H9 (cell line): ENCODE results near the gene TSPAN18. TPM values are rescaled to one million over a fixed set of nuclear protein-coding genes. Genes with fewer than 3 reads are reported as not detected.

Source experiments
- DNase-seq: peaks from one replicate; pipeline ENCODE4 v3.0.0-alpha.2; 2017
- H2AFZ ChIP-seq: one replicate; pipeline ENCODE4 v1.6.1; 2013; ENCODE audit warnings: mild to moderate bottlenecking, low read length, control low read depth, moderate library complexity
- H2AK5ac ChIP-seq: 2 replicates; pipeline ENCODE4 v1.6.1; 2013; ENCODE audit warnings: low read length, control low read depth, mixed read lengths; ENCODE audit not compliant: insufficient read length
- H2BK120ac ChIP-seq: one replicate; pipeline ENCODE4 v1.6.1; 2013; ENCODE audit warnings: low read depth, mild to moderate bottlenecking, low read length, control low read depth, inconsistent platforms; ENCODE audit not compliant: poor library complexity, severe bottlenecking
- H2BK12ac ChIP-seq: 2 replicates; pipeline ENCODE4 v1.6.1; 2013; ENCODE audit warnings: low read length, control low read depth, mixed read lengths, low read depth; ENCODE audit not compliant: insufficient read length
- H2BK15ac ChIP-seq: 2 replicates; pipeline ENCODE4 v1.6.1; 2013; ENCODE audit warnings: low read depth, low read length, control low read depth
- H2BK20ac ChIP-seq: one replicate; pipeline ENCODE4 v1.6.1; 2013; ENCODE audit warnings: low read depth, mild to moderate bottlenecking, low read length, control low read depth, inconsistent platforms; ENCODE audit not compliant: poor library complexity, severe bottlenecking
- H2BK5ac ChIP-seq: 2 replicates; pipeline ENCODE4 v1.6.1; 2013; ENCODE audit warnings: low read length, control low read depth, mixed read lengths; ENCODE audit not compliant: insufficient read length
- H3K14ac ChIP-seq: 2 replicates; pipeline ENCODE4 v1.6.1; 2013; ENCODE audit warnings: low read length, control low read depth; ENCODE audit not compliant: insufficient read depth
- H3K18ac ChIP-seq: 2 replicates; pipeline ENCODE4 v1.6.1; 2013; ENCODE audit warnings: low read depth, mild to moderate bottlenecking, mixed read lengths, low read length, control low read depth; ENCODE audit not compliant: insufficient read length
- H3K23ac ChIP-seq: 2 replicates; pipeline ENCODE4 v1.6.1; 2013; ENCODE audit warnings: low read length, control low read depth, mixed read lengths, low read depth; ENCODE audit not compliant: insufficient read length
- H3K23me2 ChIP-seq: 2 replicates; pipeline ENCODE4 v1.6.1; 2013; ENCODE audit warnings: low read depth, mild to moderate bottlenecking, mixed read lengths, low read length, control low read depth; ENCODE audit not compliant: insufficient read length, poor library complexity, severe bottlenecking
- H3K27ac ChIP-seq: 2 replicates; pipeline ENCODE4 v1.5.1; 2013; ENCODE audit warnings: low read length, control low read depth, mixed read lengths, low read depth; ENCODE audit not compliant: insufficient read length
- H3K27me3 ChIP-seq: 2 replicates; pipeline ENCODE4 v1.6.1; 2013; ENCODE audit warnings: low read length, control low read depth, inconsistent platforms; ENCODE audit not compliant: insufficient read depth
- H3K4ac ChIP-seq: 2 replicates; pipeline ENCODE4 v1.6.1; 2013; ENCODE audit warnings: low read depth, mild to moderate bottlenecking, control low read depth, inconsistent platforms, low read length, moderate library complexity
- H3K4me1 ChIP-seq: 2 replicates; pipeline ENCODE4 v1.6.1; 2013; ENCODE audit warnings: low read length, control low read depth, inconsistent platforms; ENCODE audit not compliant: insufficient read depth
- H3K4me2 ChIP-seq: 2 replicates; pipeline ENCODE4 v1.6.1; 2013; ENCODE audit warnings: low read length, control low read depth, mixed read lengths; ENCODE audit not compliant: insufficient read length, insufficient read depth
- H3K56ac ChIP-seq: 2 replicates; pipeline ENCODE4 v1.6.1; 2013; ENCODE audit warnings: low read depth, mild to moderate bottlenecking, mixed read lengths, low read length, control low read depth; ENCODE audit not compliant: insufficient read length
- H3K79me1 ChIP-seq: 2 replicates; pipeline ENCODE4 v1.6.1; 2013; ENCODE audit warnings: low read depth, mild to moderate bottlenecking, moderate library complexity, low read length, control low read depth, inconsistent platforms; ENCODE audit not compliant: insufficient read depth, poor library complexity, severe bottlenecking
- H3K79me2 ChIP-seq: 2 replicates; pipeline ENCODE4 v1.6.1; 2013; ENCODE audit warnings: low read length, control low read depth, inconsistent platforms; ENCODE audit not compliant: insufficient read depth
- H3K9ac ChIP-seq: 2 replicates; pipeline ENCODE4 v1.6.1; 2013; ENCODE audit warnings: low read length, control low read depth, mixed read lengths; ENCODE audit not compliant: insufficient read length; ENCODE audit errors: extremely low read depth
- H3K9me3 ChIP-seq: one replicate; pipeline ENCODE4 v1.6.1; 2013; ENCODE audit warnings: low read depth, low read length, inconsistent platforms; ENCODE audit not compliant: control insufficient read depth
- H3T11ph ChIP-seq: one replicate; pipeline ENCODE4 v1.6.1; 2013; ENCODE audit warnings: mild to moderate bottlenecking, low read length, control low read depth, inconsistent platforms
- H4K20me1 ChIP-seq: one replicate; pipeline ENCODE4 v1.6.1; 2013; ENCODE audit not compliant: control insufficient read depth, insufficient read length, insufficient read depth
- H4K5ac ChIP-seq: 2 replicates; pipeline ENCODE4 v1.6.1; 2013; ENCODE audit warnings: low read depth, mild to moderate bottlenecking, mixed read lengths, low read length, control low read depth; ENCODE audit not compliant: insufficient read length
- H4K8ac ChIP-seq: replicated peaks from 2 replicates; pipeline ENCODE4 v1.6.1; 2013; ENCODE audit warnings: low read length, control low read depth, mixed read lengths, low read depth; ENCODE audit not compliant: insufficient read length
- H4K91ac ChIP-seq: 2 replicates; pipeline ENCODE4 v1.6.1; 2013; ENCODE audit warnings: low read depth, mild to moderate bottlenecking, moderate library complexity, mixed read lengths, low read length, control low read depth; ENCODE audit not compliant: insufficient read length
- H3K27ac Mint-ChIP-seq, 3 experiments: 2 replicates in 2 of 3; 3 replicates in 1 of 3; pipeline ENCODE4 v1.8.0; 2020 to 2021; ENCODE audit warnings: mixed read lengths in 3 of 3, mild to moderate bottlenecking in 1 of 3, moderate library complexity in 1 of 3
- H3K27me3 Mint-ChIP-seq: 2 replicates; pipeline ENCODE4 v1.8.0; 2021; ENCODE audit warnings: low read depth, mild to moderate bottlenecking, moderate library complexity, mixed read lengths
- H3K36me3 Mint-ChIP-seq, 3 experiments: 2 replicates in 2 of 3; 3 replicates in 1 of 3; pipeline ENCODE4 v1.8.0; 2020 to 2021; ENCODE audit warnings: low read depth in 3 of 3, mixed read lengths in 3 of 3; ENCODE audit not compliant: insufficient read depth in 1 of 3
- H3K4me1 Mint-ChIP-seq, 2 experiments: 2 replicates each; pipeline ENCODE4 v1.8.0; 2020; ENCODE audit warnings: mixed read lengths in 2 of 2
- H3K4me3 Mint-ChIP-seq, 2 experiments: 2 replicates in 1 of 2; 3 replicates in 1 of 2; pipeline ENCODE4 v1.8.0; 2020 to 2021; ENCODE audit warnings: mild to moderate bottlenecking in 2 of 2, mixed read lengths in 2 of 2, moderate library complexity in 1 of 2
- H3K9me3 Mint-ChIP-seq, 2 experiments: 2 replicates in 1 of 2; 3 replicates in 1 of 2; pipeline ENCODE4 v1.8.0; 2020; ENCODE audit warnings: mild to moderate bottlenecking in 2 of 2, mixed read lengths in 2 of 2, moderate library complexity in 1 of 2
- WGBS: extraction: QIAGEN DNeasy Blood & Tissue Kit; methylation state at CpG from one replicate; pipeline ENCODE4 v1.1.7; 2013; ENCODE audit warnings: missing lambda C conversion rate, low lambda C conversion rate, mixed read lengths; ENCODE audit not compliant: insufficient read length; ENCODE audit errors: extremely low coverage; 5-methylcytosine and 5-hydroxymethylcytosine counted together
- total RNA-seq: library from RNA; stranded (reverse); gene quantifications from 2 replicates; pipeline ENCODE4 v1.2.1, GENCODE V29; 2021
- TF ChIP-seq, protein P1 (sequence below): fragments of 200-600 bp; sonication (generic); conservative IDR thresholded peaks from 3 replicates; pipeline ENCODE4 v1.8.0; 2021; ENCODE audit warnings: antibody characterized with exemption, mild to moderate bottlenecking

The TSPAN18 gene
- total RNA-seq, 1 experiment from 2014 or later, result 25.3 TPM

DNA sequence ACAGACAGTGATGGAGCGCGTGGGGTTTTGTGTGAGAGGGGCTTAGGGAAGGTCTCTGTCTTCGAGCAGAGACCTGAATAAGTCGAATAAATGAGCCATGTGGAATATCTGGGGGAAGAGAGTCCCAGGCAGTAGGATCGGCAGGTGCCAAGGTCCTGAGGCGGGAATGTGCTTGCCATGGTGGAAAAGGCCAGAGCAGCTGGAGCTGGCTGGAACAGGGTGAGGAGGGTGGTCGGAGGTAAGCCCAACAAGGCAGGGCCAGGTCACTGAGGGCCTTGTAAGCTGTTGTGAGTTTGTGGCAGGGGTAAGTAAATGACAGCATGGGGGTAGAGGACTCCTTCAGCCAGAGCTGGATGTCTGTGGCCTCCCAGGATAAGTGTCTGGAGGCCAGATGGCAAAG, 152.7 kb downstream of the TSPAN18 start:
- Histone ChIP-seq H3K27me3 (no peaks in the 10 kb centered on the region; the same call in 1 of the 2 replicates), H4K5ac (no peak overlapping the region), H3K23ac (no peak overlapping the region), H2BK20ac (no peak overlapping the region), H2BK5ac (no peak overlapping the region), H4K20me1 (no peaks in the 10 kb centered on the region), H3K18ac (no peak overlapping the region), H2BK120ac (no peak overlapping the region), H4K91ac (no peak overlapping the region), H3T11ph (no peak overlapping the region), H3K4ac (no peak overlapping the region), H3K4me1 (peaks cover 3% of the 10 kb centered on the region; the same call in 1 of the 2 replicates), H2AK5ac (no peak overlapping the region), H3K4me2 (no peak overlapping the region), H2BK15ac (no peak overlapping the region), H2BK12ac (no peak overlapping the region), H3K23me2 (no peaks in the 10 kb centered on the region), H3K27ac (no peak overlapping the region), H2AFZ (no peak overlapping the region), H3K14ac (no peak overlapping the region), H3K56ac (no peak overlapping the region), H3K9ac (no peak overlapping the region), H3K9me3 (no peaks in the 10 kb centered on the region), H3K79me1 (no peaks in the 10 kb centered on the region), H3K79me2 (no peaks in the 10 kb centered on the region), H4K8ac (no peak overlapping the region)
- no peak overlapping the region for H3K27ac Mint-ChIP-seq
- WGBS, result no CpG with 5 or more reads among the region's 7 CpGs
- H3K36me3 Mint-ChIP-seq, result no peaks in the 10 kb centered on the region
- no peak for DNase-seq
- no peaks in the 10 kb centered on the region for H3K9me3 Mint-ChIP-seq
- TF ChIP-seq, protein P1, sequence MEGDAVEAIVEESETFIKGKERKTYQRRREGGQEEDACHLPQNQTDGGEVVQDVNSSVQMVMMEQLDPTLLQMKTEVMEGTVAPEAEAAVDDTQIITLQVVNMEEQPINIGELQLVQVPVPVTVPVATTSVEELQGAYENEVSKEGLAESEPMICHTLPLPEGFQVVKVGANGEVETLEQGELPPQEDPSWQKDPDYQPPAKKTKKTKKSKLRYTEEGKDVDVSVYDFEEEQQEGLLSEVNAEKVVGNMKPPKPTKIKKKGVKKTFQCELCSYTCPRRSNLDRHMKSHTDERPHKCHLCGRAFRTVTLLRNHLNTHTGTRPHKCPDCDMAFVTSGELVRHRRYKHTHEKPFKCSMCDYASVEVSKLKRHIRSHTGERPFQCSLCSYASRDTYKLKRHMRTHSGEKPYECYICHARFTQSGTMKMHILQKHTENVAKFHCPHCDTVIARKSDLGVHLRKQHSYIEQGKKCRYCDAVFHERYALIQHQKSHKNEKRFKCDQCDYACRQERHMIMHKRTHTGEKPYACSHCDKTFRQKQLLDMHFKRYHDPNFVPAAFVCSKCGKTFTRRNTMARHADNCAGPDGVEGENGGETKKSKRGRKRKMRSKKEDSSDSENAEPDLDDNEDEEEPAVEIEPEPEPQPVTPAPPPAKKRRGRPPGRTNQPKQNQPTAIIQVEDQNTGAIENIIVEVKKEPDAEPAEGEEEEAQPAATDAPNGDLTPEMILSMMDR, result no peak
- peaks cover 7 to 8% of the 10 kb centered on the region in 2 experiments for H3K4me1 Mint-ChIP-seq
- peaks cover 21% of the 10 kb centered on the region for H3K27me3 Mint-ChIP-seq
- no peak overlapping the region for H3K4me3 Mint-ChIP-seq
